K562 (cell line): ENCODE results near the gene MAP3K4.

Experiments
- CTCF ChIP-seq, 3 experiments: IDR thresholded peaks in 2 of 3; conservative IDR thresholded peaks in 1 of 3; 2 replicates each; pipeline ENCODE4 v1.5.1; 2011 to 2012; ENCODE audit warnings: low read length in 3 of 3, mild to moderate bottlenecking in 3 of 3, control low read depth in 2 of 3, improper control_type of control experiment in 1 of 3, inconsistent platforms in 1 of 3, low read depth in 1 of 3, mixed read lengths in 1 of 3, moderate library complexity in 1 of 3; ENCODE audit not compliant: insufficient read depth in 2 of 3
- HMG20B ChIP-seq: fragments of 250-450 bp; sonication (Bioruptor Pico); IDR thresholded peaks from 2 replicates; pipeline ENCODE4 v1.5.0; 2021; ENCODE audit warnings: mild to moderate bottlenecking
- NR0B1 ChIP-seq: fragments of 450-650 bp; IDR thresholded peaks from one replicate; pipeline ENCODE4 v1.6.1; 2018; ENCODE audit warnings: mild to moderate bottlenecking, moderate library complexity; ENCODE audit not compliant: partially characterized antibody
- SIN3B ChIP-seq: fragments of 450-650 bp; IDR thresholded peaks from 2 replicates; pipeline ENCODE4 v1.6.1; 2017; ENCODE audit warnings: low read depth, mild to moderate bottlenecking, moderate library complexity
- ZNF79 ChIP-seq: fragments of 250-450 bp; sonication (Bioruptor Pico); IDR thresholded peaks from 2 replicates; pipeline ENCODE4 v1.4.0; 2020; ENCODE audit warnings: low read depth, mild to moderate bottlenecking, moderate library complexity
- ZSCAN32 ChIP-seq: fragments of 450-650 bp; formaldehyde crosslinking; IDR thresholded peaks from 2 replicates; pipeline ENCODE4 v1.4.0; 2020; ENCODE audit warnings: mild to moderate bottlenecking, moderate library complexity

- TF ChIP-seq NR0B1 (no peak), CTCF (IDR thresholded peaks at IDR 0.05 in 2 of 3, conservative IDR thresholded peaks at IDR 0.05 in 1 of 3; ENCODE audit: insufficient read depth in 2 of 3, low read depth in 1 of 3, low read length in 3 of 3) (no peak), HMG20B (CRISPR knock-in tag) (no peak), SIN3B (no peak), ZSCAN32 (CRISPR knock-in tag) (no peak), ZNF79 (CRISPR knock-in tag) (no peak)
Measured at GRCh38 chr6:161068321-161068741, 76.8 kb downstream of the MAP3K4 start.
